ENCODE results near the gene NAA16. TPM values are rescaled to one million over a fixed set of nuclear protein-coding genes. Genes with fewer than 3 reads are reported as not detected.

Gene NAA16
- total and polyA plus RNA-seq, 9 of the 15 experiments (the other 6 are each of a cell fraction or from before 2014, with no cell fraction given): 3.7 to 18.2 (median 12.0) TPM

DNA sequence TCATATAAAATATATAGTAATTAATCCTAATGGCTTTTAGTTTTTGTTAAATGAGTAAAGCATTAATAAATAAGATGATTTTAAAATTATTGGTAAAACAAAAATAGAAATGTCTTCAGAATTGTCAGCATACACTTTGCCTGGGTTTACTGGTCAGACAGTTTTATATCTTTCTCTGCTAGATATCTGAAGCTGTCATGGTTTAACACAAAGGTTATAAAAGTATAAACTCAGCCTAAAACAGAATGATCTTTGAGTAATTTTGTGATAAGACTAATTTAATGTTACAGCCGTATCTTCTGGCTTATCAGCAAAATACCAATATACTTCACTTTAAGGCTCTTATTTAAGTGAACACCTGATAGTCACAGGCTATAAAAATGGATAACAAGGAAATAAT lies 17.8 kb upstream of the NAA16 start:
- Histone ChIP-seq H2AFZ (ENCODE audit: low read depth, low read length) (no peak overlapping the region), H3K9me1 (ENCODE audit: control insufficient read depth, insufficient read depth, low read length) (no peaks in the 10 kb centered on the region), H3K79me2 (ENCODE audit: control insufficient read depth, insufficient read depth, low read length) (no peaks in the 10 kb centered on the region), H3K4me2 (ENCODE audit: insufficient read depth, low read length) (no peak overlapping the region), H3K36me3 (ENCODE audit: control insufficient read depth, insufficient read depth, low read length) (no peaks in the 10 kb centered on the region), H3K27ac (ENCODE audit: extremely low read depth, low read depth, low read length) (no peak overlapping the region), H3K4me1 (replicated peaks in 1 of 2; ENCODE audit: control insufficient read depth in 2 of 2, insufficient read depth in 2 of 2, low read length in 2 of 2) (no peaks in the 10 kb centered on the region), H3K4me3 (no peak overlapping the region), H3K27me3 (ENCODE audit: control insufficient read depth in 2 of 2, insufficient read depth in 2 of 2, low read length in 2 of 2) (no peaks in the 10 kb centered on the region), H4K20me1 (replicated peaks; ENCODE audit: control insufficient read depth, insufficient read depth, low read length) (no peaks in the 10 kb centered on the region), H3K9me3 (replicated peaks; ENCODE audit: control insufficient read depth, insufficient read depth, low read depth, low read length) (no peaks in the 10 kb centered on the region), H3K9ac (ENCODE audit: insufficient read depth in 1 of 2, low read depth in 2 of 2, low read length in 2 of 2) (no peak overlapping the region)
- ATAC-seq (no peak), FAIRE-seq (no peak), DNase-seq (ENCODE audit: extremely low read depth in 1 of 4, low spot score in 3 of 4) (no peak)
- in situ Hi-C loops (cut with MboI) (no loop called here), intact Hi-C loops (cut with micrococcal nuclease) (no loop called here)
- BruUV-seq (replicated peaks): no TSS peak
- ChIA-PET CTCF (ENCODE audit: low intra/inter-chr PET ratio) (no interaction called here), POLR2A (no interaction called here)
- TF ChIP-seq ZNF780A (CRISPR knock-in tag; IDR thresholded peaks at IDR 0.05) (no peak), CLOCK (CRISPR knock-in tag; IDR thresholded peaks at IDR 0.05; ENCODE audit: borderline replicate concordance) (no peak)
- 67% methylated on average over 1 of the region's 1 CpG for WGBS (ENCODE audit: insufficient coverage, low coverage, missing lambda C conversion rate)

DNA sequence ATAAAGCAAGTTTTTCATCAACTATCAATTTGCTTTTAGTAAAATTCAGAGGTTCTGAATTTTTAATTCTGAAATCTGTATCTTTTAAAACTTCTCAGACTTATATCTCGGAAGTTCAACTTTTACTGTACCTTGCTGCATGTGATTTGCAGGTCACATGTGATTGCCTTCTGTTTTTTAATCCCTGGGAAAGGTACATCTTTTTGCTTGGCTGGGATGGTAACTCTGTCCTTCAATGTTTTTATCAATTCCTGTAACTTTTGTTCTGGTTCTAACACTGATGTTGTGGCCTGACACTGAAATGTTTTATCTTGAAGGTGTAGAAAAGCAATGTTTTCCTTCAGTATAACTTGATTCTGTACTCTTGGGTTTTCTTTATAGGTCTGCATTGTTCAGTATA lies 16.2 kb upstream of the NAA16 start:
- Histone ChIP-seq H4K20me1 (replicated peaks; ENCODE audit: control insufficient read depth, insufficient read depth, low read length) (no peaks in the 10 kb centered on the region), H3K27ac (ENCODE audit: extremely low read depth, low read depth, low read length) (no peak overlapping the region), H3K9me3 (replicated peaks; ENCODE audit: control insufficient read depth, insufficient read depth, low read depth, low read length) (no peaks in the 10 kb centered on the region), H3K4me2 (ENCODE audit: insufficient read depth, low read length) (no peak overlapping the region), H3K4me3 (no peak overlapping the region), H2AFZ (ENCODE audit: low read depth, low read length) (no peak overlapping the region), H3K9ac (ENCODE audit: insufficient read depth in 1 of 2, low read depth in 2 of 2, low read length in 2 of 2) (no peak overlapping the region), H3K9me1 (ENCODE audit: control insufficient read depth, insufficient read depth, low read length) (no peaks in the 10 kb centered on the region), H3K79me2 (ENCODE audit: control insufficient read depth, insufficient read depth, low read length) (no peaks in the 10 kb centered on the region), H3K4me1 (replicated peaks in 1 of 2; ENCODE audit: control insufficient read depth in 2 of 2, insufficient read depth in 2 of 2, low read length in 2 of 2) (no peaks in the 10 kb centered on the region), H3K27me3 (ENCODE audit: control insufficient read depth in 2 of 2, insufficient read depth in 2 of 2, low read length in 2 of 2) (no peaks in the 10 kb centered on the region), H3K36me3 (ENCODE audit: control insufficient read depth, insufficient read depth, low read length) (no peaks in the 10 kb centered on the region)
- ChIA-PET POLR2A (no interaction called here), CTCF (ENCODE audit: low intra/inter-chr PET ratio) (no interaction called here)
- DNase-seq (ENCODE audit: extremely low read depth in 1 of 4, low spot score in 3 of 4) (no peak), FAIRE-seq (no peak), ATAC-seq (no peak)
- WGBS (ENCODE audit: insufficient coverage, low coverage, missing lambda C conversion rate): 58% methylated on average over 1 of the region's 1 CpG
- intact Hi-C loops (cut with micrococcal nuclease) (no loop called here), in situ Hi-C loops (cut with MboI) (no loop called here)
- no TSS peak for BruUV-seq (replicated peaks)
- TF ChIP-seq ZNF263 (CRISPR knock-in tag; IDR thresholded peaks at IDR 0.05; ENCODE audit: borderline replicate concordance) (no peak), ZKSCAN3 (CRISPR knock-in tag; IDR thresholded peaks at IDR 0.05) (no peak), BCL6 (CRISPR knock-in tag; IDR thresholded peaks at IDR 0.05) (no peak), TAF9B (IDR thresholded peaks at IDR 0.05; ENCODE audit: partially characterized antibody) (no peak), SRF (CRISPR knock-in tag; IDR thresholded peaks at IDR 0.05) (no peak), HDAC8 (tag; IDR thresholded peaks at IDR 0.05) (no peak), LCOR (CRISPR knock-in tag; IDR thresholded peaks at IDR 0.05) (no peak), HNRNPH1 (optimal IDR thresholded peaks at IDR 0.05; ENCODE audit: low read depth, low read length) (no peak)
- TF ChIP-seq, protein P1, sequence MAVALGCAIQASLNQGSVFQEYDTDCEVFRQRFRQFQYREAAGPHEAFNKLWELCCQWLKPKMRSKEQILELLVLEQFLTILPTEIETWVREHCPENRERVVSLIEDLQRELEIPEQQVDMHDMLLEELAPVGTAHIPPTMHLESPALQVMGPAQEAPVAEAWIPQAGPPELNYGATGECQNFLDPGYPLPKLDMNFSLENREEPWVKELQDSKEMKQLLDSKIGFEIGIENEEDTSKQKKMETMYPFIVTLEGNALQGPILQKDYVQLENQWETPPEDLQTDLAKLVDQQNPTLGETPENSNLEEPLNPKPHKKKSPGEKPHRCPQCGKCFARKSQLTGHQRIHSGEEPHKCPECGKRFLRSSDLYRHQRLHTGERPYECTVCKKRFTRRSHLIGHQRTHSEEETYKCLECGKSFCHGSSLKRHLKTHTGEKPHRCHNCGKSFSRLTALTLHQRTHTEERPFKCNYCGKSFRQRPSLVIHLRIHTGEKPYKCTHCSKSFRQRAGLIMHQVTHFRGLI (CRISPR knock-in tag; IDR thresholded peaks at IDR 0.05): no peak
